ENCODE data around the gene ASB1. TPM values are rescaled to one million over a fixed set of nuclear protein-coding genes. Genes with fewer than 3 reads are reported as not detected.

ASB1 gene
- polyA plus RNA-seq, 1 donor, result 20.8 TPM

Other genes starting within 250 kb of the ASB1 start
- gene ILKAP, start 223.2 kb upstream of the ASB1 start, polyA plus RNA-seq, result 47.1 TPM
- gene HES6, start 186.9 kb upstream of the ASB1 start, polyA plus RNA-seq, result 24.4 TPM
- 13.5 TPM for gene PER2, start 138.3 kb upstream of the ASB1 start, polyA plus RNA-seq
- gene TRAF3IP1, start 106.4 kb upstream of the ASB1 start, polyA plus RNA-seq, result 10.6 TPM

All from large intestine (tissue), 1 donor.